ENCODE results near the gene TXNDC2. TPM values are rescaled to one million over a fixed set of nuclear protein-coding genes. Genes with fewer than 3 reads are reported as not detected.

Gene TXNDC2
- total RNA-seq, 1 donor: 0.36 TPM

- H3K4me3 ChIP-seq (ENCODE audit: insufficient read depth, low read length): no peak overlapping the region
- no peak overlapping the region for H2AFZ ChIP-seq (ENCODE audit: low read length)
- H3K9me3 ChIP-seq (ENCODE audit: low read depth, low read length): no peaks in the 10 kb centered on the region
- no peaks in the 10 kb centered on the region for H3K27me3 ChIP-seq (ENCODE audit: insufficient read depth, low read length)
- no peak overlapping the region for H3K27ac ChIP-seq (ENCODE audit: low read depth, low read length)
- H3K4me2 ChIP-seq (ENCODE audit: insufficient read depth, low read length): no peak overlapping the region
- H3K36me3 ChIP-seq (ENCODE audit: insufficient read depth, low read length): peaks cover 20% of the 10 kb centered on the region
- peaks cover 61% of the 10 kb centered on the region for H4K20me1 ChIP-seq (ENCODE audit: insufficient read depth, low read length)
- peaks cover 40% of the 10 kb centered on the region for H3K4me1 ChIP-seq (ENCODE audit: insufficient read depth, low read length)
- peaks cover 99% of the 10 kb centered on the region for H3K79me2 ChIP-seq (ENCODE audit: insufficient read depth, low read length)
- DNase-seq (ENCODE audit: insufficient read length, low spot score, missing footprints): no peak
- TF ChIP-seq CTCF (IDR thresholded peaks at IDR 0.05; ENCODE audit: extremely low read depth, low read depth, low read length): no peak
Observed at GRCh38 chr18:9928646-9929259, 43.0 kb downstream of the TXNDC2 start.

GRCh38 chr18:9930299-9930884 lies 44.6 kb downstream of the TXNDC2 start:
- H3K27ac ChIP-seq (ENCODE audit: low read depth, low read length): peak overlapping the region; percentile 6
- H3K4me1 ChIP-seq (ENCODE audit: insufficient read depth, low read length): peaks cover 26% of the 10 kb centered on the region
- no peaks in the 10 kb centered on the region for H3K27me3 ChIP-seq (ENCODE audit: insufficient read depth, low read length)
- TF ChIP-seq CTCF (IDR thresholded peaks at IDR 0.05; ENCODE audit: extremely low read depth, low read depth, low read length): no peak
- no peak for DNase-seq (ENCODE audit: insufficient read length, low spot score, missing footprints)
- no peak overlapping the region for H2AFZ ChIP-seq (ENCODE audit: low read length)
- peaks cover 47% of the 10 kb centered on the region for H4K20me1 ChIP-seq (ENCODE audit: insufficient read depth, low read length)
- H3K36me3 ChIP-seq (ENCODE audit: insufficient read depth, low read length): peaks cover 32% of the 10 kb centered on the region
- no peak overlapping the region for H3K4me2 ChIP-seq (ENCODE audit: insufficient read depth, low read length)
- peaks cover 97% of the 10 kb centered on the region for H3K79me2 ChIP-seq (ENCODE audit: insufficient read depth, low read length)
- no peaks in the 10 kb centered on the region for H3K9me3 ChIP-seq (ENCODE audit: low read depth, low read length)
- H3K4me3 ChIP-seq (ENCODE audit: insufficient read depth, low read length): no peak overlapping the region

- peak overlapping the region; percentile 10 for H3K27ac ChIP-seq (ENCODE audit: low read depth, low read length)
- peaks cover 39% of the 10 kb centered on the region for H4K20me1 ChIP-seq (ENCODE audit: insufficient read depth, low read length)
- peaks cover 38% of the 10 kb centered on the region for H3K36me3 ChIP-seq (ENCODE audit: insufficient read depth, low read length)
- peaks cover 18% of the 10 kb centered on the region for H3K4me1 ChIP-seq (ENCODE audit: insufficient read depth, low read length)
- H3K79me2 ChIP-seq (ENCODE audit: insufficient read depth, low read length): peaks cover 96% of the 10 kb centered on the region
- H3K4me2 ChIP-seq (ENCODE audit: insufficient read depth, low read length): no peak overlapping the region
- H3K9me3 ChIP-seq (ENCODE audit: low read depth, low read length): no peaks in the 10 kb centered on the region
- H2AFZ ChIP-seq (ENCODE audit: low read length): no peak overlapping the region
- no peak overlapping the region for H3K4me3 ChIP-seq (ENCODE audit: insufficient read depth, low read length)
- no peaks in the 10 kb centered on the region for H3K27me3 ChIP-seq (ENCODE audit: insufficient read depth, low read length)
- no peak for DNase-seq (ENCODE audit: insufficient read length, low spot score, missing footprints)
- no peak for TF ChIP-seq CTCF (IDR thresholded peaks at IDR 0.05; ENCODE audit: extremely low read depth, low read depth, low read length)
Observed at GRCh38 chr18:9931146-9931545, 45.4 kb downstream of the TXNDC2 start.

- peaks cover 43% of the 10 kb centered on the region for H3K36me3 ChIP-seq (ENCODE audit: insufficient read depth, low read length)
- no peak overlapping the region for H3K4me3 ChIP-seq (ENCODE audit: insufficient read depth, low read length)
- DNase-seq (ENCODE audit: insufficient read length, low spot score, missing footprints): no peak
- peak overlapping the region; percentile 10 for H3K27ac ChIP-seq (ENCODE audit: low read depth, low read length)
- no peaks in the 10 kb centered on the region for H3K9me3 ChIP-seq (ENCODE audit: low read depth, low read length)
- H3K4me1 ChIP-seq (ENCODE audit: insufficient read depth, low read length): peaks cover 13% of the 10 kb centered on the region
- H3K27me3 ChIP-seq (ENCODE audit: insufficient read depth, low read length): no peaks in the 10 kb centered on the region
- no peak overlapping the region for H3K4me2 ChIP-seq (ENCODE audit: insufficient read depth, low read length)
- TF ChIP-seq CTCF (IDR thresholded peaks at IDR 0.05; ENCODE audit: extremely low read depth, low read depth, low read length): no peak
- peaks cover 95% of the 10 kb centered on the region for H3K79me2 ChIP-seq (ENCODE audit: insufficient read depth, low read length)
- H2AFZ ChIP-seq (ENCODE audit: low read length): no peak overlapping the region
- H4K20me1 ChIP-seq (ENCODE audit: insufficient read depth, low read length): peaks cover 36% of the 10 kb centered on the region
Observed at GRCh38 chr18:9931678-9932077, 45.9 kb downstream of the TXNDC2 start.
